CD8-positive, alpha-beta memory T cell (primary cell): Measurements from ENCODE around the gene ACHE. TPM values are rescaled to one million over a fixed set of nuclear protein-coding genes. Genes with fewer than 3 reads are reported as not detected.

Experiments used
- CTCF ChIA-PET: fragments of 350-600 bp; sonication (Branson Sonifier 250); formaldehyde crosslinking; loops from one replicate; lab custom pipeline; 2021; ENCODE audit warnings: antibody characterized with exemption; lab: Charles Lee
- POLR2A ChIA-PET: fragments of 350-600 bp; sonication (Branson Sonifier 250); formaldehyde crosslinking; loops from one replicate; lab custom pipeline; 2021; ENCODE audit warnings: antibody characterized with exemption; lab: Charles Lee
- DNase-seq, 5 donors: peaks; one replicate each; pipeline versions ENCODE4 v3.0.0 to v3.0.0-alpha.2; 2020 to 2022; ENCODE audit warnings: mixed read lengths in 1 of 5
- H3K27ac ChIP-seq: one replicate; pipeline ENCODE4 v1.7.0; 2013; ENCODE audit warnings: low read depth, mild to moderate bottlenecking, low read length, moderate library complexity
- H3K27me3 ChIP-seq: 2 replicates; pipeline ENCODE4 v1.7.0; 2013; ENCODE audit warnings: low read length, mild to moderate bottlenecking; ENCODE audit not compliant: insufficient read depth, poor library complexity, severe bottlenecking
- H3K36me3 ChIP-seq: 2 replicates; pipeline ENCODE4 v1.7.0; 2013; ENCODE audit warnings: mild to moderate bottlenecking, low read length, moderate library complexity; ENCODE audit not compliant: insufficient read depth
- H3K4me1 ChIP-seq: 2 replicates; pipeline ENCODE4 v1.7.0; 2013; ENCODE audit warnings: mild to moderate bottlenecking, low read length, moderate library complexity; ENCODE audit not compliant: insufficient read depth
- H3K4me3 ChIP-seq: 2 replicates; pipeline ENCODE4 v1.7.0; 2013; ENCODE audit warnings: mild to moderate bottlenecking, low read length
- H3K9me3 ChIP-seq: 2 replicates; pipeline ENCODE4 v1.7.0; 2013; ENCODE audit warnings: mild to moderate bottlenecking, low read length
- H3K27ac Mint-ChIP-seq, 8 donors: one replicate each; pipeline ENCODE4 v1.8.0; 2020 to 2021; ENCODE audit warnings: mixed read lengths in 8 of 8, mild to moderate bottlenecking in 6 of 8, inconsistent platforms in 3 of 8, moderate library complexity in 3 of 8
- H3K27me3 Mint-ChIP-seq, 2 donors: one replicate each; pipeline ENCODE4 v1.8.0; 2020 to 2021; ENCODE audit warnings: mixed read lengths in 2 of 2, mild to moderate bottlenecking in 1 of 2, moderate library complexity in 1 of 2
- H3K36me3 Mint-ChIP-seq, 3 donors: one replicate each; pipeline ENCODE4 v1.8.0; 2020 to 2021; ENCODE audit warnings: mixed read lengths in 3 of 3, inconsistent platforms in 1 of 3, mild to moderate bottlenecking in 1 of 3
- H3K4me1 Mint-ChIP-seq, 3 donors: one replicate each; pipeline ENCODE4 v1.8.0; 2020 to 2021; ENCODE audit warnings: mixed read lengths in 3 of 3, inconsistent platforms in 1 of 3, mild to moderate bottlenecking in 1 of 3
- H3K4me3 Mint-ChIP-seq, 7 donors: one replicate each; pipeline ENCODE4 v1.8.0; 2020 to 2021; ENCODE audit warnings: mixed read lengths in 7 of 7, mild to moderate bottlenecking in 6 of 7, moderate library complexity in 4 of 7, inconsistent platforms in 2 of 7
- H3K9me3 Mint-ChIP-seq, 5 donors: one replicate each; pipeline ENCODE4 v1.8.0; 2020 to 2022; ENCODE audit warnings: mixed read lengths in 5 of 5, mild to moderate bottlenecking in 3 of 5, moderate library complexity in 2 of 5, inconsistent platforms in 1 of 5
- polyA plus RNA-seq: library from polyadenylated mRNA; unstranded; fragments of 300-500 nt; fragmentation: Illumina TruSeq; gene quantifications from one replicate; pipeline ENCODE4 v1.2.3, GENCODE V29; 2021
- total RNA-seq, 2 experiments: library from RNA; stranded (reverse); gene quantifications; one replicate each; pipeline ENCODE4 v1.2.3, GENCODE V29; 2021

ACHE gene
- total and polyA plus RNA-seq, 3 experiments from 2014 or later, result 0.20 to 0.30 TPM; not detected in 1

DNA sequence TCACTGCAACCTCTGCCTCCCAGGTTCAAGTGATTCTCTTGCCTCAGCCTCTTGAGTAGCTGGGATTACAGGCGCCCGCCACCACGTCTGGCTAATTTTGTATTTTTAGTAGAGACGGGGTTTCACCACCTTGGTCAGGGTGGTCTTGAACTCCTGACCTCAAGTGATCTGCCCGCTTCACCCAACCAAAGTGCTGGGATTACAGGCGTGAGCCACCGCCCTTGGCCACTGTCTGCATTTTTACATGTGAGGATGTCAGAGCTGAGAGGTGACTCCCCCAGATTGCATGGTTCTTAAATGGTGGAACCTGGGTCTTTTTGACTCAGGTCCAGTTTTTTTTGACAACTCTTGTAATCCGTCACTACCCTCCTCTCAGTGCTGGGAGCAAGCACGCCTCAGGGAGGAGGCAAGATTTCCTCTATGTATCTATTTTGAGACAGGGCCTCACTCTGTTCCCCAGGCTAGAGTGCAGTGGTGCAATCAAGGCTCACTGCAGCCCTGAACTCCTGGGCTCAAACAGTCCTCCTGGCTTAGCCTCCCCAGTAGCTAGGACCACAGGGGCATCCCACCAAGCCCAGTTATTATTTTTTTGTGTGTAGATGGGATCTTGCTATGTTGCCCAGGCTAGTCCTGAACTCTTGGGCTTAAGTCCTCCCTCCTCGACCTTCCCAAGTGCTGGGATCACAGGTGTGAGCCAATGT is 21.9 kb downstream of the ACHE start:
- POLR2A ChIA-PET, result interaction anchor here (0.7 to 2.4 kb wide), 3 partner anchors 11 to 22 kb away, joined by 3 to 8 read pairs (median 3); no protein-coding TSS in a partner anchor
- DNase-seq, result no peak
- Histone ChIP-seq H3K27me3 (no peaks in the 10 kb centered on the region), H3K4me3 (peak overlapping the region; percentile 84), H3K9me3 (no peaks in the 10 kb centered on the region), H3K36me3 (peaks cover 8% of the 10 kb centered on the region), H3K4me1 (peaks cover 25% of the 10 kb centered on the region), H3K27ac (peak overlapping the region; percentile 86)
- CTCF ChIA-PET, result interaction anchor here (6.1 kb wide), 1 partner anchor 15 kb away, joined by 48 read pairs; the partner anchor contains the start of gene UFSP1
- H3K4me3 Mint-ChIP-seq, result peak overlapping the region; percentile 96 to 99 (median 99)
- peaks cover 35 to 43% (median 42%) of the 10 kb centered on the region in 3 donors for H3K4me1 Mint-ChIP-seq
- peaks cover 0 to 44% (median 12%) of the 10 kb centered on the region in 3 donors for H3K36me3 Mint-ChIP-seq
- H3K9me3 Mint-ChIP-seq, result no peaks in the 10 kb centered on the region
- H3K27ac Mint-ChIP-seq, result peak overlapping the region in 7 of 8 donors; percentile 34 to 99 (median 98)
- H3K27me3 Mint-ChIP-seq, result no peaks in the 10 kb centered on the region

- no peak for DNase-seq
- Mint-ChIP-seq H3K27ac (peak overlapping the region in 7 of 8 donors; percentile 26 to 69 (median 56)), H3K36me3 (peaks cover 0 to 34% (median 9%) of the 10 kb centered on the region in 3 donors), H3K4me1 (peaks cover 4 to 19% (median 16%) of the 10 kb centered on the region in 3 donors), H3K27me3 (no peaks in the 10 kb centered on the region), H3K9me3 (no peaks in the 10 kb centered on the region), H3K4me3 (peak overlapping the region in 3 of 7 donors; percentile 47 to 82 (median 47))
- Histone ChIP-seq H3K27ac (peak overlapping the region; percentile 76), H3K4me1 (peaks cover 17% of the 10 kb centered on the region), H3K36me3 (peaks cover 5% of the 10 kb centered on the region), H3K4me3 (peak overlapping the region; percentile 53), H3K9me3 (no peaks in the 10 kb centered on the region), H3K27me3 (no peaks in the 10 kb centered on the region)
- CTCF ChIA-PET, result interaction anchor here (1.5 kb wide), 1 partner anchor 15 kb away, joined by 4 read pairs; the partner anchor contains the start of gene SLC12A9
- POLR2A ChIA-PET, result interaction anchor here (1.2 kb wide), 1 partner anchor 13 kb away, joined by 3 read pairs; no protein-coding TSS in a partner anchor
Measured at GRCh38 chr7:100867776-100868485, 27.8 kb downstream of the ACHE start.

DNA sequence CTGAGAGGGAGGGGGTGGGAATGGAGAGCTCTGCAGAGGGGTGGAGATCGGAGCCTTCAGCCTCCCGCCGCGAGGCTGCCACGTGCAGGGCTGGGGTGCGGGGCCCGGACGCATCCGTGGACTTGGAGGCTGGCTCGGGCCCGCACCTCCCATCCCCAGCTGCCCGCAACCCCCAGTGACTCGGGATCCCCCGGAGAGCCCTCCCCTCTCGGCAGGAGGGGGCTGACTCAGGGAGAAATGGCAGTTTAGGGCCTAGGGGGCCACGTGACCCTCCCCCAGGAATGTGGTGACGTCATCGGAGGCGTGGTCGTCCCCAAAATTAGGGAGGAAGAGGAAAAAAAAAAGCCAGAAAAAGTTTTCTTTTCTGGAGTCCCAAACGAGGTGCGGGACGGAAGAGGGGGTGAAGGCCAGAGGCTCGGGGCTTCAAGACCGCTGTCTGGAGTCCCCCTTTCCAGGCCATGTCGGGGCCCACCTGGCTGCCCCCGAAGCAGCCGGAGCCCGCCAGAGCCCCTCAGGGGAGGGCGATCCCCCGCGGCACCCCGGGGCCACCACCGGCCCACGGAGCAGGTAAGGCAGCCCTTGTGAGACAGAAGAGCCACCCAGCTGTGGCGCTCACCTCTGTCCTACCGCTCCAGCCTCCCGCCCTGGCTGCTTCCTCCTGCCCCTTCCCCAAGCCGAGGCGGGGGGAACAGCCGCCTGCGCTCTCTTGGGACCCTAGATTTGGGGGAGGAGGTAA is 28.5 kb downstream of the ACHE start, which contains the start of gene TRIP6:
Gene TRIP6 (plus strand): TSS at position 348 of the 736 bp plus-strand sequence. CDS start 111 bp downstream, at position 459.
- Histone ChIP-seq H3K36me3 (peaks cover 5% of the 10 kb centered on the region), H3K4me3 (peak within 1 kb of the TSS; percentile 53), H3K4me1 (peaks cover 17% of the 10 kb centered on the region), H3K9me3 (no peaks in the 10 kb centered on the region), H3K27ac (peak within 1 kb of the TSS; percentile 76), H3K27me3 (no peaks in the 10 kb centered on the region)
- Mint-ChIP-seq H3K4me1 (peaks cover 4 to 19% (median 16%) of the 10 kb centered on the region in 3 donors), H3K9me3 (no peaks in the 10 kb centered on the region), H3K27me3 (no peaks in the 10 kb centered on the region), H3K4me3 (peak within 1 kb of the TSS; percentile 24 to 90 (median 77)), H3K36me3 (peaks cover 0 to 37% (median 5%) of the 10 kb centered on the region in 3 donors), H3K27ac (peak within 1 kb of the TSS; percentile 26 to 98 (median 76))
- ChIA-PET POLR2A (interaction anchor here (0.8 to 1.2 kb wide), 2 partner anchors 8 to 13 kb away, joined by 3 to 4 read pairs; partner anchors contain the start of gene SRRT), CTCF (interaction anchor here (1.5 kb wide), 1 partner anchor 15 kb away, joined by 4 read pairs; the partner anchor contains the start of gene SLC12A9)
- DNase-seq, result peak in 2 of 5 donors; percentile 45 to 65

GRCh38 chr7:100866729-100867039 is 29.0 kb downstream of the ACHE start:
- Mint-ChIP-seq H3K4me1 (peaks cover 4 to 19% (median 16%) of the 10 kb centered on the region in 3 donors), H3K27me3 (no peaks in the 10 kb centered on the region), H3K4me3 (peak overlapping the region; percentile 24 to 82 (median 73)), H3K27ac (peak overlapping the region in 4 of 8 donors; percentile 48 to 79 (median 70)), H3K36me3 (peaks cover 0 to 42% (median 4%) of the 10 kb centered on the region in 3 donors), H3K9me3 (no peaks in the 10 kb centered on the region)
- no peak for DNase-seq
- Histone ChIP-seq H3K36me3 (peaks cover 5% of the 10 kb centered on the region), H3K27ac (peak overlapping the region; percentile 76), H3K4me3 (peak overlapping the region; percentile 53), H3K4me1 (peaks cover 17% of the 10 kb centered on the region), H3K27me3 (no peaks in the 10 kb centered on the region), H3K9me3 (no peaks in the 10 kb centered on the region)
- CTCF ChIA-PET, result interaction anchor here (1.5 kb wide), 1 partner anchor 14 kb away, joined by 4 read pairs; the partner anchor contains the start of gene SLC12A9
- POLR2A ChIA-PET, result interaction anchor here (0.8 kb wide), 1 partner anchor 9 kb away, joined by 4 read pairs; the partner anchor contains the start of gene SRRT

GRCh38 chr7:100865938-100866728 is 29.6 kb downstream of the ACHE start:
- Histone ChIP-seq H3K36me3 (peaks cover 5% of the 10 kb centered on the region), H3K4me3 (peak overlapping the region; percentile 53), H3K9me3 (no peaks in the 10 kb centered on the region), H3K27me3 (no peaks in the 10 kb centered on the region), H3K4me1 (peaks cover 17% of the 10 kb centered on the region), H3K27ac (peak overlapping the region; percentile 76)
- H3K36me3 Mint-ChIP-seq, result peaks cover 0 to 45% (median 3%) of the 10 kb centered on the region in 3 donors
- DNase-seq, result peak in 1 of 5 donors; percentile 44
- peak overlapping the region in 4 of 7 donors; percentile 15 to 82 (median 78) for H3K4me3 Mint-ChIP-seq
- H3K27ac Mint-ChIP-seq, result peak overlapping the region in 1 of 8 donors; percentile 48
- ChIA-PET POLR2A (interaction anchor here (0.8 kb wide), 1 partner anchor 9 kb away, joined by 4 read pairs; the partner anchor contains the start of gene SRRT), CTCF (interaction anchor here (1.5 kb wide), 1 partner anchor 13 kb away, joined by 4 read pairs; the partner anchor contains the start of gene SLC12A9)
- H3K27me3 Mint-ChIP-seq, result no peaks in the 10 kb centered on the region
- H3K4me1 Mint-ChIP-seq, result peaks cover 4 to 19% (median 16%) of the 10 kb centered on the region in 3 donors
- H3K9me3 Mint-ChIP-seq, result no peaks in the 10 kb centered on the region

DNA sequence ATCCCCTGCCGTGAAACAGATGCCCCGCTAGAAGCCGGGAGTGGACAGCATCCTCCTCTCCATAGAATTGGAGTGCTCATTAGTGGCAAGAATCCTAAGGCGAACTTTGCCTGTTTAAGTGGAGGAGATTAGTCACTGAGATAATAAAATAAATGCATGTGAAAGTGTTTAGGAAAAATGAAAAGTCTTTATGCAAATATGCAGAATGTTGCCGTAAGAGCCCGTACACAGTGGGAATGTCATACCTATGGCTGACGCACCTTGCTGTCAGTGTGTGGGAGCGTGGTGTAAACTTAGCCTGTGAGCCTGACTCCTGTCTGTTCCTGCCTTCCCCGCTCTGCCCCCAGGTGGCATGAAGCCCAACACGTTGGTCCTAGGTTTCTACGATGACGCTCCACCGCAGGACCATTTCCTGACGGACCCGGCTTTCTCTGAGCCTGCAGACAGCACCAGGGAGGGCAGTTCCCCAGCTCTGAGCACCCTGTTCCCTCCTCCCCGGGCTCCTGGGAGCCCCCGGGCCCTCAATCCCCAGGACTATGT is 30.2 kb downstream of the ACHE start:
- ChIA-PET CTCF (no interaction called here), POLR2A (no interaction called here)
- Mint-ChIP-seq H3K9me3 (no peaks in the 10 kb centered on the region), H3K4me1 (peaks cover 4 to 19% (median 16%) of the 10 kb centered on the region in 3 donors), H3K36me3 (peaks cover 5 to 50% (median 9%) of the 10 kb centered on the region in 3 donors), H3K27ac (peak overlapping the region in 3 of 8 donors; percentile 10 to 70 (median 35)), H3K27me3 (no peaks in the 10 kb centered on the region), H3K4me3 (peak overlapping the region in 1 of 7 donors; percentile 12)
- Histone ChIP-seq H3K27ac (no peak overlapping the region), H3K9me3 (no peaks in the 10 kb centered on the region), H3K27me3 (no peaks in the 10 kb centered on the region), H3K4me3 (no peak overlapping the region), H3K36me3 (peaks cover 5% of the 10 kb centered on the region), H3K4me1 (peaks cover 17% of the 10 kb centered on the region)
- DNase-seq, result no peak
